H9 (cell line): Measurements from ENCODE around the gene RBMY1F. TPM values are rescaled to one million over a fixed set of nuclear protein-coding genes. Genes with fewer than 3 reads are reported as not detected.
"Not testable (repeated sequence)": the region's sequence is repeated elsewhere in the genome, so short reads cannot be mapped to it uniquely, and the experiment has no call there.

Experiments used
- DNase-seq: peaks from one replicate; pipeline ENCODE4 v3.0.0-alpha.2; 2017
- H2AFZ ChIP-seq: one replicate; pipeline ENCODE4 v1.6.1; 2013; ENCODE audit warnings: mild to moderate bottlenecking, low read length, control low read depth, moderate library complexity
- H2AK5ac ChIP-seq: 2 replicates; pipeline ENCODE4 v1.6.1; 2013; ENCODE audit warnings: low read length, control low read depth, mixed read lengths; ENCODE audit not compliant: insufficient read length
- H2BK120ac ChIP-seq: one replicate; pipeline ENCODE4 v1.6.1; 2013; ENCODE audit warnings: low read depth, mild to moderate bottlenecking, low read length, control low read depth, inconsistent platforms; ENCODE audit not compliant: poor library complexity, severe bottlenecking
- H2BK12ac ChIP-seq: 2 replicates; pipeline ENCODE4 v1.6.1; 2013; ENCODE audit warnings: low read length, control low read depth, mixed read lengths, low read depth; ENCODE audit not compliant: insufficient read length
- H2BK15ac ChIP-seq: 2 replicates; pipeline ENCODE4 v1.6.1; 2013; ENCODE audit warnings: low read depth, low read length, control low read depth
- H2BK20ac ChIP-seq: one replicate; pipeline ENCODE4 v1.6.1; 2013; ENCODE audit warnings: low read depth, mild to moderate bottlenecking, low read length, control low read depth, inconsistent platforms; ENCODE audit not compliant: poor library complexity, severe bottlenecking
- H2BK5ac ChIP-seq: 2 replicates; pipeline ENCODE4 v1.6.1; 2013; ENCODE audit warnings: low read length, control low read depth, mixed read lengths; ENCODE audit not compliant: insufficient read length
- H3K14ac ChIP-seq: 2 replicates; pipeline ENCODE4 v1.6.1; 2013; ENCODE audit warnings: low read length, control low read depth; ENCODE audit not compliant: insufficient read depth
- H3K18ac ChIP-seq: 2 replicates; pipeline ENCODE4 v1.6.1; 2013; ENCODE audit warnings: low read depth, mild to moderate bottlenecking, mixed read lengths, low read length, control low read depth; ENCODE audit not compliant: insufficient read length
- H3K23ac ChIP-seq: 2 replicates; pipeline ENCODE4 v1.6.1; 2013; ENCODE audit warnings: low read length, control low read depth, mixed read lengths, low read depth; ENCODE audit not compliant: insufficient read length
- H3K23me2 ChIP-seq: 2 replicates; pipeline ENCODE4 v1.6.1; 2013; ENCODE audit warnings: low read depth, mild to moderate bottlenecking, mixed read lengths, low read length, control low read depth; ENCODE audit not compliant: insufficient read length, poor library complexity, severe bottlenecking
- H3K27ac ChIP-seq: 2 replicates; pipeline ENCODE4 v1.5.1; 2013; ENCODE audit warnings: low read length, control low read depth, mixed read lengths, low read depth; ENCODE audit not compliant: insufficient read length
- H3K27me3 ChIP-seq: 2 replicates; pipeline ENCODE4 v1.6.1; 2013; ENCODE audit warnings: low read length, control low read depth, inconsistent platforms; ENCODE audit not compliant: insufficient read depth
- H3K4ac ChIP-seq: 2 replicates; pipeline ENCODE4 v1.6.1; 2013; ENCODE audit warnings: low read depth, mild to moderate bottlenecking, control low read depth, inconsistent platforms, low read length, moderate library complexity
- H3K4me1 ChIP-seq: 2 replicates; pipeline ENCODE4 v1.6.1; 2013; ENCODE audit warnings: low read length, control low read depth, inconsistent platforms; ENCODE audit not compliant: insufficient read depth
- H3K4me2 ChIP-seq: 2 replicates; pipeline ENCODE4 v1.6.1; 2013; ENCODE audit warnings: low read length, control low read depth, mixed read lengths; ENCODE audit not compliant: insufficient read length, insufficient read depth
- H3K56ac ChIP-seq: 2 replicates; pipeline ENCODE4 v1.6.1; 2013; ENCODE audit warnings: low read depth, mild to moderate bottlenecking, mixed read lengths, low read length, control low read depth; ENCODE audit not compliant: insufficient read length
- H3K79me1 ChIP-seq: 2 replicates; pipeline ENCODE4 v1.6.1; 2013; ENCODE audit warnings: low read depth, mild to moderate bottlenecking, moderate library complexity, low read length, control low read depth, inconsistent platforms; ENCODE audit not compliant: insufficient read depth, poor library complexity, severe bottlenecking
- H3K79me2 ChIP-seq: 2 replicates; pipeline ENCODE4 v1.6.1; 2013; ENCODE audit warnings: low read length, control low read depth, inconsistent platforms; ENCODE audit not compliant: insufficient read depth
- H3K9ac ChIP-seq: 2 replicates; pipeline ENCODE4 v1.6.1; 2013; ENCODE audit warnings: low read length, control low read depth, mixed read lengths; ENCODE audit not compliant: insufficient read length; ENCODE audit errors: extremely low read depth
- H3K9me3 ChIP-seq: one replicate; pipeline ENCODE4 v1.6.1; 2013; ENCODE audit warnings: low read depth, low read length, inconsistent platforms; ENCODE audit not compliant: control insufficient read depth
- H3T11ph ChIP-seq: one replicate; pipeline ENCODE4 v1.6.1; 2013; ENCODE audit warnings: mild to moderate bottlenecking, low read length, control low read depth, inconsistent platforms
- H4K20me1 ChIP-seq: one replicate; pipeline ENCODE4 v1.6.1; 2013; ENCODE audit not compliant: control insufficient read depth, insufficient read length, insufficient read depth
- H4K5ac ChIP-seq: 2 replicates; pipeline ENCODE4 v1.6.1; 2013; ENCODE audit warnings: low read depth, mild to moderate bottlenecking, mixed read lengths, low read length, control low read depth; ENCODE audit not compliant: insufficient read length
- H4K8ac ChIP-seq: replicated peaks from 2 replicates; pipeline ENCODE4 v1.6.1; 2013; ENCODE audit warnings: low read length, control low read depth, mixed read lengths, low read depth; ENCODE audit not compliant: insufficient read length
- H4K91ac ChIP-seq: 2 replicates; pipeline ENCODE4 v1.6.1; 2013; ENCODE audit warnings: low read depth, mild to moderate bottlenecking, moderate library complexity, mixed read lengths, low read length, control low read depth; ENCODE audit not compliant: insufficient read length
- H3K27ac Mint-ChIP-seq, 3 experiments: 2 replicates in 2 of 3; 3 replicates in 1 of 3; pipeline ENCODE4 v1.8.0; 2020 to 2021; ENCODE audit warnings: mixed read lengths in 3 of 3, mild to moderate bottlenecking in 1 of 3, moderate library complexity in 1 of 3
- H3K27me3 Mint-ChIP-seq: 2 replicates; pipeline ENCODE4 v1.8.0; 2021; ENCODE audit warnings: low read depth, mild to moderate bottlenecking, moderate library complexity, mixed read lengths
- H3K36me3 Mint-ChIP-seq, 3 experiments: 2 replicates in 2 of 3; 3 replicates in 1 of 3; pipeline ENCODE4 v1.8.0; 2020 to 2021; ENCODE audit warnings: low read depth in 3 of 3, mixed read lengths in 3 of 3; ENCODE audit not compliant: insufficient read depth in 1 of 3
- H3K4me1 Mint-ChIP-seq, 2 experiments: 2 replicates each; pipeline ENCODE4 v1.8.0; 2020; ENCODE audit warnings: mixed read lengths in 2 of 2
- H3K4me3 Mint-ChIP-seq, 2 experiments: 2 replicates in 1 of 2; 3 replicates in 1 of 2; pipeline ENCODE4 v1.8.0; 2020 to 2021; ENCODE audit warnings: mild to moderate bottlenecking in 2 of 2, mixed read lengths in 2 of 2, moderate library complexity in 1 of 2
- H3K9me3 Mint-ChIP-seq, 2 experiments: 2 replicates in 1 of 2; 3 replicates in 1 of 2; pipeline ENCODE4 v1.8.0; 2020; ENCODE audit warnings: mild to moderate bottlenecking in 2 of 2, mixed read lengths in 2 of 2, moderate library complexity in 1 of 2
- whole genome bisulfite sequencing: extraction: QIAGEN DNeasy Blood & Tissue Kit; methylation state at CpG from one replicate; pipeline ENCODE4 v1.1.7; 2013; ENCODE audit warnings: missing lambda C conversion rate, low lambda C conversion rate, mixed read lengths; ENCODE audit not compliant: insufficient read length; ENCODE audit errors: extremely low coverage; 5-methylcytosine and 5-hydroxymethylcytosine counted together
- total RNA-seq: library from RNA; stranded (reverse); gene quantifications from 2 replicates; pipeline ENCODE4 v1.2.1, GENCODE V29; 2021

RBMY1F gene
- total RNA-seq, 1 experiment from 2014 or later: not detected

DNA sequence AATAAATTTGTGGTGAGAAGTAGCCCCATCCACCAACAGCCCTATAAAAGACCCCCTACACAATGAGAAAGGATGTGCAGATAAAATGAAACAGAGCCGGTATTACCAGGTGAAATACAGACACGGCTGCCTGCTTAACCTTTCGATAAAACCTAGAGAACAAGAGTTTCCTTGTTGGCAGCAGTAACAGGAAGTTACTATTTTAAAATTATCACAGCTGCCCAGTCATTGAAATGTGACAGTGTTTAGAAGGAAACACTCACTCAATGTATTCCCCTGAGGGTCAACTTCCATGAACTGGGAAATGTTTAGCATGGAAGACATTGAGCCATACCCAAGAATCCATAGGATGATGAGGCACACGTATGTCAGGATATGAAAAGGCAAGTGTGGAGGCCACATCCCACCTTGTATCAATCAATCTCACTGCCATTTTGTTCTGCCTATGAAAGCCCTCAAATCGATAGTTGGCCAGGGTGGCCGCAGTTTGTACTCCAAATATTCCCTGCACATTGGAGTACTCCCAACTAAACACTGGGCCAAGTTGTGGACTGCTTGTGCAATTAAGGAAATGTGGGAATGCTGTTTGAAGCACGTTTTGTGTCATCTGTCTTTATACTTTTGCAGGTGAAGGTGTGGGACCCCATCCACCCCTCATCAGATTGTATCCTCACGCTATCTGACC lies 41.6 kb downstream of the RBMY1F start:
- H2BK12ac ChIP-seq, H3K9me3 Mint-ChIP-seq, H3K79me2 ChIP-seq, H3T11ph ChIP-seq, H4K91ac ChIP-seq, H4K20me1 ChIP-seq, H2BK15ac ChIP-seq, H3K4me3 Mint-ChIP-seq, DNase-seq, H4K8ac ChIP-seq, H3K27me3 ChIP-seq, H3K4me1 Mint-ChIP-seq, H3K56ac ChIP-seq, H2BK20ac ChIP-seq, H3K9me3 ChIP-seq, H3K79me1 ChIP-seq, H2AFZ ChIP-seq, H3K4me1 ChIP-seq, H3K23ac ChIP-seq, H4K5ac ChIP-seq, H2BK120ac ChIP-seq, H3K36me3 Mint-ChIP-seq, H3K9ac ChIP-seq, H3K14ac ChIP-seq, H3K4me2 ChIP-seq, H3K27ac ChIP-seq, H3K18ac ChIP-seq, H3K27ac Mint-ChIP-seq, H3K4ac ChIP-seq, H2AK5ac ChIP-seq, H2BK5ac ChIP-seq, H3K23me2 ChIP-seq, H3K27me3 Mint-ChIP-seq: not testable (repeated sequence)
- no CpG with 5 or more reads among the region's 8 CpGs for WGBS

DNA sequence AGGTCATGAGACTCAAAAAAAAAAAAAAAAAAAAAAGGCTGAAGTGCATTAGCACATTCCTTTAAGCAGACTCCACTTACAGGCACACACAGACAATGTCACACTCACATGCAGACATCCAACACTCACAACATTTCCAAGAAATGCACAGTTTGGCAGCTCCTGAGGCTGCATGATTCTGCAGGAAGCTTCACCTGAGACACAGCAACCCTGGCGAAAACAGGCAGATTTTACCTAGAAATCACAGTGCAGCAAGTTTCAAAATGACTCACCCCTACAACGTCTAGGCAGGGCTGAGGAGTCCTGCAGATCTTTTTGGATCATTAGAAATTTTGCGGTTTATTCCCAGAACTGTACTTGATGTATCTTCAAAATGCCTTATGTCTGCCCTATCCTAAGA lies 48.0 kb downstream of the RBMY1F start:
- not testable (repeated sequence) for H3K36me3 Mint-ChIP-seq, H2BK5ac ChIP-seq, H3K14ac ChIP-seq, DNase-seq, H3K23me2 ChIP-seq, H2BK20ac ChIP-seq, H3K56ac ChIP-seq, H2AK5ac ChIP-seq, H3K27me3 ChIP-seq, H3K4me3 Mint-ChIP-seq, H4K91ac ChIP-seq, H3K27ac ChIP-seq, H4K20me1 ChIP-seq, H3K4me1 ChIP-seq, H3K4me1 Mint-ChIP-seq, H3K79me1 ChIP-seq, H3K9me3 Mint-ChIP-seq, H3K18ac ChIP-seq, H3K79me2 ChIP-seq, H2BK12ac ChIP-seq, H3K27me3 Mint-ChIP-seq, H3K4me2 ChIP-seq, H3T11ph ChIP-seq, H2AFZ ChIP-seq, H3K9me3 ChIP-seq, H3K27ac Mint-ChIP-seq, H3K4ac ChIP-seq, H3K9ac ChIP-seq, H4K5ac ChIP-seq, H4K8ac ChIP-seq, H2BK120ac ChIP-seq, H3K23ac ChIP-seq, H2BK15ac ChIP-seq
- WGBS: no CpG with 5 or more reads among the region's 3 CpGs
